Lower lobe of right lung (tissue), 2 donors: ENCODE data around the gene ANKRD10. TPM values are rescaled to one million over a fixed set of nuclear protein-coding genes. Genes with fewer than 3 reads are reported as not detected.

Experiments
- ATAC-seq, 2 donors: fragments of 200-7000 bp; cut with Tn5 transposase; one replicate each; pipeline ENCODE4 v1.9.1; 2020 to 2022; ENCODE audit warnings: mild to moderate bottlenecking in 2 of 2, moderate library complexity in 2 of 2
- DNase-seq: peaks from one replicate; pipeline ENCODE4 v3.0.0-alpha.2; 2020
- H3K27ac ChIP-seq: fragments of 200-600 bp; one replicate; pipeline ENCODE4 v1.8.0; 2022
- H3K27me3 ChIP-seq: fragments of 200-600 bp; one replicate; pipeline ENCODE4 v1.8.0; 2022; ENCODE audit warnings: low read depth
- H3K36me3 ChIP-seq: fragments of 200-600 bp; one replicate; pipeline ENCODE4 v1.8.0; 2022; ENCODE audit warnings: mild to moderate bottlenecking
- H3K4me1 ChIP-seq: fragments of 200-600 bp; one replicate; pipeline ENCODE4 v1.8.0; 2022
- H3K4me3 ChIP-seq: fragments of 200-600 bp; one replicate; pipeline ENCODE4 v1.8.0; 2022; ENCODE audit warnings: mild to moderate bottlenecking
- H3K9me3 ChIP-seq: fragments of 200-600 bp; one replicate; pipeline ENCODE4 v1.8.0; 2022
- CTCF ChIP-seq: fragments of 200-600 bp; IDR thresholded peaks from one replicate; pipeline ENCODE4 v1.8.0; 2022; ENCODE audit warnings: antibody characterized with exemption, mild to moderate bottlenecking
- intact Hi-C: fragments of 100-400 bp; cut with DNase I; formaldehyde crosslinking; loops from one replicate; pipeline ENCODE4 v1.11.0; 2022
- total RNA-seq: library from RNA; stranded (reverse); fragmentation: NEBNext Ultra II Directional; extraction: Animal tissue kit (Norgen Biotek cat#: 25700); gene quantifications from one replicate; pipeline ENCODE4 v1.2.1, GENCODE V29; 2021
- donor health status: DM: no; HTN: yes; CAD: no; lungs with severe emphysema.

ANKRD10 gene
- total RNA-seq, 1 donor from 2014 or later: 132 TPM

GRCh38 chr13:110885966-110886869, 28.7 kb downstream of the ANKRD10 start:
- peak in 1 of 2 donors; percentile 29 for ATAC-seq

GRCh38 chr13:110885516-110885915, 29.4 kb downstream of the ANKRD10 start:
- Histone ChIP-seq H3K4me1 (no peaks in the 10 kb centered on the region), H3K4me3 (no peak overlapping the region), H3K9me3 (no peaks in the 10 kb centered on the region), H3K27me3 (no peaks in the 10 kb centered on the region), H3K36me3 (peaks cover 7% of the 10 kb centered on the region), H3K27ac (no peak overlapping the region)
- DNase-seq (no peak), ATAC-seq (no peak)
- intact Hi-C loops: no loop called here
- TF ChIP-seq CTCF: no peak

More at GRCh38 chr13:110885966-110886869, 28.7 kb downstream of the ANKRD10 start:
- Histone ChIP-seq H3K4me1 (no peaks in the 10 kb centered on the region), H3K4me3 (no peak overlapping the region), H3K27ac (no peak overlapping the region), H3K36me3 (peaks cover 7% of the 10 kb centered on the region), H3K27me3 (no peaks in the 10 kb centered on the region), H3K9me3 (no peaks in the 10 kb centered on the region)
- intact Hi-C loops: no loop called here
- DNase-seq: no peak
- no peak for TF ChIP-seq CTCF

GRCh38 chr13:110884517-110884916, 30.4 kb downstream of the ANKRD10 start:
- H3K9me3 ChIP-seq: no peaks in the 10 kb centered on the region
- no peak overlapping the region for H3K4me3 ChIP-seq
- ATAC-seq: no peak

GRCh38 chr13:110883542-110883941, 31.3 kb downstream of the ANKRD10 start:
- intact Hi-C loops: no loop called here
- H3K27ac ChIP-seq: no peak overlapping the region
- ATAC-seq: no peak
- TF ChIP-seq CTCF: no peak
- H3K4me3 ChIP-seq: no peak overlapping the region
- H3K27me3 ChIP-seq: no peaks in the 10 kb centered on the region
- H3K9me3 ChIP-seq: no peaks in the 10 kb centered on the region
- H3K4me1 ChIP-seq: no peaks in the 10 kb centered on the region
- DNase-seq: no peak
- H3K36me3 ChIP-seq: peaks cover 20% of the 10 kb centered on the region

More at GRCh38 chr13:110884517-110884916, 30.4 kb downstream of the ANKRD10 start:
- intact Hi-C loops: no loop called here
- Histone ChIP-seq H3K4me1 (no peaks in the 10 kb centered on the region), H3K27ac (no peak overlapping the region), H3K36me3 (peaks cover 16% of the 10 kb centered on the region), H3K27me3 (no peaks in the 10 kb centered on the region)
- DNase-seq: no peak
- no peak for TF ChIP-seq CTCF

- Histone ChIP-seq H3K9me3 (no peaks in the 10 kb centered on the region), H3K4me3 (no peak overlapping the region), H3K27ac (no peak overlapping the region), H3K36me3 (peaks cover 20% of the 10 kb centered on the region), H3K4me1 (no peaks in the 10 kb centered on the region), H3K27me3 (no peaks in the 10 kb centered on the region)
- intact Hi-C loops: no loop called here
- ATAC-seq (no peak), DNase-seq (no peak)
- TF ChIP-seq CTCF: no peak
Measured at GRCh38 chr13:110882972-110883371, 31.9 kb downstream of the ANKRD10 start.
